GM21723 (cell line): ENCODE data around the gene SUN1.
"Not testable (repeated sequence)": the region's sequence is repeated elsewhere in the genome, so short reads cannot be mapped to it uniquely, and the experiment has no call there.

Source experiments
- ATAC-seq: cut with Tn5 transposase; IDR thresholded peaks from one replicate; pipeline ENCODE4 v1.9.1; 2021; ENCODE audit warnings: mild to moderate bottlenecking, moderate library complexity; ENCODE audit not compliant: unreplicated experiment

SUN1 gene

GRCh38 chr7:916291-916941 lies 84.1 kb downstream of the SUN1 start:
- no peak for ATAC-seq

DNA sequence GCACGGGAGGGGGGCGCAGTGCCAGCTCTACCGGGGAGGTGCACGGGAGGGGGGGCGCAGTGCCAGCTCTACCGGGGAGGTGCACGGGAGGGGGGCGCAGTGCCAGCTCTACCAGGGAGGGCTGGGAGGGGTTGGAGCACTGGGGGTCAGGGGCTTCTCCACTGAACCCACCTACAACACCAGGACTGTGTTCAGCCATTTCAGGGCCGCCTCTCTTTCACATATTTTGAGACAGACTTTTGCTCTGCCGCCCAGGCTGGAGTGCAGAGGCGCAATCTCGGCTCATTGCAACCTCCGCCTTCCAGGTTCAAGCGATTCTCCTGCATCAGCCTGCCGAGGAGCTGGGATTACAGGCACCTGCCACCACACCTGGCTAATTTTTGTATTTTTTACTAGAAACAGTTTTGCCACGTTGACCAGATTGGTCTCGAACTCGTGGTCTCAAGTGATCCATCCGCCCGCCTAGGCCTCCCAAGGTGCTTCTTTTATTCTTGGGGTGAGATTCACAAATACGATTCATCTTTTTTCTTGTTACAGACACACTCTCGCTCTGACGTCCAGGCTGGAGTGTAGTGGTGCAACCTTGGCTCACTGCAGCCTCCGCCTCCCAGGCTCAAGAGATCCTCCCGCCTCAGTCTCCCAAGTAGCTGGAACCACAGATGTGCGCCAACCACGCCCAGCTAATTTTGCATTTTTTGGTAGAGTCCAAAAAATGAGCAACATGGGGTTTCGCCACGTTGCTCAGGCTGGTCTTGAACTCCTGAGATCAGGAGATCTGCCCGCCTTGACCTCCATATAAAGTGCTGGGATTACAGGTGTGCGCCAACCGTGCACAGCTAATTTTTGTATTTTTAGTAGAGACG lies 85.2 kb downstream of the SUN1 start:
- ATAC-seq = no peak

DNA sequence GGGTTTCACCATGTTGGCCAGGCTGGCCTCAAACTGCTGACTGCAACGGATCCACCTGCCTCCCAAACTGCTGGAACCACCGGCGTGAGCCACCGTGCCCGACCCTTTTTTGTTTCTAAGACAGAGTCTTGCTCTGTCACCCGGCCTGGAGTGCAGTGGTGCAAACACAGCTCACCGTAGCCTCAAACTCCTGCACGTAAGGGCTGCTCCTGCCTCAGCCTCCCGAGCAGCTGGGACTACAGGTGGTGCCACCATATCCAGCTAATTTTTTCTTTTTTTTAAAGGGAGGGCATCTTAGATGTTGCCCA lies 85.8 kb downstream of the SUN1 start:
- no peak for ATAC-seq

DNA sequence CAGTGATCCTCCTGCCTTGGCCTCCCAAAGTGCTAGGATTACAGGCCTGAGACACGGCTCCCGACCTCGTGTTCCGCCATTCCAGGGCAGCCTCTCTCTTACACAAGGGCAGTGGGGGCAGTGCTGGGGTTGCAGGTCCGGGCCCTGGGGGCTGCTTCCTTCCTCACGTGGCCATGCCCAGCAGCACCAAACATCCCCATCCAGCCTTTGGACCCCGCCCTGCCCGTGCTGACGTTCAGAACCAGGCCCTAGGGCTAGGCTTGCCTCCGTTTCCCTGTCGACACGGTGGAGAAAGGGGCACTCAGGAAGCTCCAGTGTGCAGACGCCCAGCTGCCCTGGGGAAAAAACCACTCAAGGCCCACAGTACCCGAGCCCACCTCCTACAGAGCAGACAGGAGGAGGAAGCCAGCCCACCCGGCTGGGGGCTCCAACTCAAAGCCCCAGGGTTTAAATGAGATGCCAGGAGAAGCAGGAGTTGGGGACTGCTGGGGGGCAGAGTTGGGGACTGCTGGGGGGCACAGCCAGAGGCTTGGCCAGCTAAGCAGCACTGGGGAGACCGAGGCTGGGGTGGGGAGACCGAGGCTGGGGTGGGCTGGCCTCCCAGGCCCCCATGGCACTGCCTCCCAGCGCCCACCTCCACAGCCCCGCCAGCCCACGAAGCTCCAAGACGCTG lies 86.3 kb downstream of the SUN1 start:
- ATAC-seq = no peak

- ATAC-seq = no peak
Observed at GRCh38 chr7:919114-919442, 86.8 kb downstream of the SUN1 start.

DNA sequence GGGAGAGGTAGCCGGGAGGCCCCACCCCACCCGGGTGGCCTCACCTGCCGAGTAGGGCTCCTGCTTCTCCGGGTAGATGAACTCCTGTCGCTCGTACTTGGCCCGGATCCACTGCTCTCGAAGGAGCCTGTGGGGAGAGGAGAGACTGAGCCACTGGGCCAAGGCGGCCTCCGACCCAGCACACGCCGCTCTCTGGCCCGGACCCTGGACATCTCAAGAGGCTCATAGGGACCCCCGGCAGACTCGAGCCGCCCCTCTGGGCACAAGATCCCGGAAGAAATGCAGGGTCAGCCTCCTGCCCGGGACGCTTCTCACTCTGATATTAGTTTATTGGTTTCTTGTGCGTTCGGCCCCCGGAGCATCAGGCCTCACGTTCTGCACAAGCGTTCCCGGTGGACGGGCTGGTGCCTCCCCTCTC lies 87.7 kb downstream of the SUN1 start:
- ATAC-seq = no peak

GRCh38 chr7:920351-921070 lies 88.2 kb downstream of the SUN1 start:
- ATAC-seq = no peak

DNA sequence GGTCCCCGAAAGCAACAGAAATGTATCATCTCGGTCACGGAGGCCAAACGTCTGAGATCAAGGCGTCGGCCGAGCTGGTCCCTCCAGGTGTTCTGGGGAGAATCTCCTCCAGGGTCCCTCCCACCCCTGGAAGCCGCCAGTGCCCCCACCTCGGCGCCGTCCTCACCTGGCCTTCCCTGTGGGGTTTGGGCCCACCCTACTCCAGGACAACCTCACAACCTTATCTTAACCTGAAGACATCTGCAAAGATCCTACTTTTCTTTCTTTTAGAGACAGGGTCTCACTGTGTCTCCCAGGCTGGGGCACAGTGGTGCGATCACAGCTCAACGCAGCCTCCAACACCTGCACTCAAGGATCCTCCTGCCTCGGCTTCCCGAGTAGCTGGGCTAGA lies 88.8 kb downstream of the SUN1 start:
- no peak for ATAC-seq

- no peak for ATAC-seq
Observed at GRCh38 chr7:921581-922333, 89.5 kb downstream of the SUN1 start.

DNA sequence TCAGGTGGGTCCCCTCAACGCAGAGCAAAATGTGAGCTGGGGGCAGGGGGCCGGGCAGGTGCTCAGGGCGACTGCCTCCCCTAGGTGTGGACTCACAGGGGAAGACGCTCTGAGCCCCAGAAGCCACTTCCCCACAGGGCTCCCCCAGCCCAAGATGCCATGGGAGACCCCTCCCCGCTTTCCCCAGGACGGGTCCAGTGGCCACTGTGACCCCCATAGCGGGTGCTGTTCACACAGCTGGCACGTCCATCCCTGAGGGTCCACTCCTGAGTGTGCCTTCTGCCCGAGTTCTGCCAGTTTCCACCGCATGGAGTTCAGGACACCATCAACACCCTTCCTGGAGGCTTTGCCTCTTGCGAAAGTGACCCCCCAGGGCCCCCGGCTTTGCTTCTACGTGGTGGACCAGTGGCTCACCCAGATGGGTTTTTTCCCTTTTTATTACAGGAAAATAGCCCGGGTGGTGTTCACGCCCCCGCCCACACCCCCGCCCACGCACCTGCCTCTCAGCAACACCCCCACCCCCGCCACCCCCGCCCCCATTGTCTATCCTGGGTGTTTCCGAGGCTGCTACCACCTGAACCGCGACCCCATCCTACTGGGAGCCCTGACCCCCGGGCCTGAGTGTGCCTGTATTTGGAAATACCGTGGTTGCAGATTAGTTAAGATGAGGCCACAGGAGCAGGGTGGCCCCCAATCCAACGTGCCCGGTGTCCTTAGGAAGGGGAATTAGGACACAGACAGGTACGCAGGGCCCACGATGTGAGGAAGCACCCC lies 90.2 kb downstream of the SUN1 start:
- ATAC-seq = peak; percentile 4

DNA sequence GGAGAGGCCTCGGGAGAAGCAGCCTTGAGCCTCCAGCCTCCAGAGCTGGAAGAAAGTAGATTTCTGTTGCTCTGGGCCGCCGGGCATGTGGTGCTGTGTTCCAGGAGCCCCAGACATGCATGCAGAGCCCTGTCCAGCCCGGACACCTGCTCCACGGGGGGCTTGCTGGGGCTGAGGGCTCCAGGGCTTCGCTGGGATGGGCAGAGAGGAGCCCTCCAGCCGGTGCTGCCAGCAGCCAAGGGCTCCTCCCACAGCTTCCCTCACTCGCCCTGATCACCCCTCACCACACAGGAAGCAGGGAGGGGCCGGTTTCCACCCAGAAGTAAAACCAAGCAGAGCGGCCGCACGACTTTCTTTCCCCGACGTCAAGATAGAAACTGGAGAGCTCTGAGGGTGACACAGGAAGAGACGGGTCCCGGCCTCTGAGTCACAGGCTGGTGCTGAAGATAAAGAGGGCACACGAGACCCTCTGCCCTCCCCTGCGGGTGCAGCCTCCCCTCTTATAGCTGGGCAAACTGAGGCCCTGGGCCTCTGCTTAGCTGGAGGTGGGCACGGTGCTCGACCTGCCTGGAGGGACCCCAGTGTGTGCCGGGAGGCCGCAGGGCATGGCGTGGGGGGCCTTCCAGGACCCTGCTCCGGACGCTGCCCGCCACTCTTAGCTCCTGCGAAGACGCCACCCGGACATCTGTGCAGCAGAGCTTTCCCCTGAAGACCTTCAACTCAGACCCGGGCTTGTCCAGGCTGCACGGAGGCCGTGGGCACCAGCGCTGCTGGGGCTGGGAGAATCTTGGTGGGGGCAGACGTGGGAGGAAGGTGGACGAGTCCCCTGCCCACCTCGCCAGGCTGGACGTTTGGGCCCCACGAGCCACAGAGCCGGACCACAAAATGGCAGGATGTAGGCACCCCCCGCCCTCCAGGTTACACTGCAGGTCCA lies 91.1 kb downstream of the SUN1 start:
- ATAC-seq = peak; percentile 76

DNA sequence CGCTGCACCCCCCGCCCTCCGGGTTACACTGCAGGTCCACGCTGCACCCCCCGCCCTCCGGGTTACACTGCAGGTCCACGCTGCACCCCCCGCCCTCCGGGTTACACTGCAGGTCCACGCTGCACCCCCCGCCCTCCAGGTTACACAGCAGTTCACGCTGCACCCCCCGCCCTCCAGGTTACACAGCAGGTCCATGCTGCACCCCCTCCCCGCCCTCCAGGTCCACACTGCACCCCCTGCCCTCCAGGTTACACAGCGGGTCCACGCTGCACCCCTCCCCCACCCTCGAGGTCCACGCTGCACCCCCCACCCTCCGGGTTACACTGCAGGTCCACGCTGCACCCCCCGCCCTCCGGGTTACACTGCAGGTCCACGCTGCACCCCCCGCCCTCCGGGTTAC lies 91.8 kb downstream of the SUN1 start:
- not testable (repeated sequence) for ATAC-seq
